Measurements from ENCODE around the gene ULK4.

- TF ChIP-seq, protein P1, sequence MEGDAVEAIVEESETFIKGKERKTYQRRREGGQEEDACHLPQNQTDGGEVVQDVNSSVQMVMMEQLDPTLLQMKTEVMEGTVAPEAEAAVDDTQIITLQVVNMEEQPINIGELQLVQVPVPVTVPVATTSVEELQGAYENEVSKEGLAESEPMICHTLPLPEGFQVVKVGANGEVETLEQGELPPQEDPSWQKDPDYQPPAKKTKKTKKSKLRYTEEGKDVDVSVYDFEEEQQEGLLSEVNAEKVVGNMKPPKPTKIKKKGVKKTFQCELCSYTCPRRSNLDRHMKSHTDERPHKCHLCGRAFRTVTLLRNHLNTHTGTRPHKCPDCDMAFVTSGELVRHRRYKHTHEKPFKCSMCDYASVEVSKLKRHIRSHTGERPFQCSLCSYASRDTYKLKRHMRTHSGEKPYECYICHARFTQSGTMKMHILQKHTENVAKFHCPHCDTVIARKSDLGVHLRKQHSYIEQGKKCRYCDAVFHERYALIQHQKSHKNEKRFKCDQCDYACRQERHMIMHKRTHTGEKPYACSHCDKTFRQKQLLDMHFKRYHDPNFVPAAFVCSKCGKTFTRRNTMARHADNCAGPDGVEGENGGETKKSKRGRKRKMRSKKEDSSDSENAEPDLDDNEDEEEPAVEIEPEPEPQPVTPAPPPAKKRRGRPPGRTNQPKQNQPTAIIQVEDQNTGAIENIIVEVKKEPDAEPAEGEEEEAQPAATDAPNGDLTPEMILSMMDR (IDR thresholded peaks at IDR 0.05; ENCODE audit: insufficient read depth, low read length, poor library complexity, severe bottlenecking), result no peak
- no peak for TF ChIP-seq EZH2phosphoT487 (conservative IDR thresholded peaks at IDR 0.05; ENCODE audit: low read length)
These were observed 497.5 kb downstream of the ULK4 start for GRCh38 chr3:41464401-41464800.

All from SU-DHL-6 (cell line).